GM12801 (cell line): ENCODE results near the gene DHRS1.

Experiments
- CTCF ChIP-seq: IDR thresholded peaks from one replicate; pipeline ENCODE4 v1.5.1; 2011; ENCODE audit warnings: control low read depth; ENCODE audit not compliant: insufficient read length; ENCODE audit errors: extremely low read depth

DHRS1 gene

GRCh38 chr14:24315807-24316596, 16.4 kb upstream of the DHRS1 start:
- TF ChIP-seq CTCF: no peak

- no peak for TF ChIP-seq CTCF
These were observed 15.7 kb upstream of the DHRS1 start for GRCh38 chr14:24315243-24315806.

GRCh38 chr14:24314377-24315193, 15.0 kb upstream of the DHRS1 start:
- TF ChIP-seq CTCF: no peak

- TF ChIP-seq CTCF: no peak
These were observed 14.3 kb upstream of the DHRS1 start for GRCh38 chr14:24313913-24314312.

GRCh38 chr14:24312736-24313507, 13.3 kb upstream of the DHRS1 start:
- TF ChIP-seq CTCF: no peak

GRCh38 chr14:24311837-24312615, 12.4 kb upstream of the DHRS1 start:
- TF ChIP-seq CTCF: no peak
